Measurements from ENCODE around the gene STARD5.

Gene STARD5

GRCh38 chr15:81273855-81274254, 50.1 kb downstream of the STARD5 start:
- no peak overlapping the region for H3K9ac ChIP-seq (ENCODE audit: low read depth, low read length)
- H3K36me3 ChIP-seq (ENCODE audit: insufficient read depth, low read length): no peaks in the 10 kb centered on the region
- ATAC-seq (ENCODE audit: insufficient read depth, low read depth): no peak
- H3K27ac ChIP-seq (ENCODE audit: low read length): no peak overlapping the region
- no peak overlapping the region for H2AFZ ChIP-seq (ENCODE audit: low read depth, low read length)
- H3K79me2 ChIP-seq (ENCODE audit: insufficient read depth, low read length): no peaks in the 10 kb centered on the region
- TF ChIP-seq EZH2 (IDR thresholded peaks at IDR 0.05; ENCODE audit: borderline replicate concordance, low read depth, low read length, severe bottlenecking): no peak
- TF ChIP-seq, protein P1, sequence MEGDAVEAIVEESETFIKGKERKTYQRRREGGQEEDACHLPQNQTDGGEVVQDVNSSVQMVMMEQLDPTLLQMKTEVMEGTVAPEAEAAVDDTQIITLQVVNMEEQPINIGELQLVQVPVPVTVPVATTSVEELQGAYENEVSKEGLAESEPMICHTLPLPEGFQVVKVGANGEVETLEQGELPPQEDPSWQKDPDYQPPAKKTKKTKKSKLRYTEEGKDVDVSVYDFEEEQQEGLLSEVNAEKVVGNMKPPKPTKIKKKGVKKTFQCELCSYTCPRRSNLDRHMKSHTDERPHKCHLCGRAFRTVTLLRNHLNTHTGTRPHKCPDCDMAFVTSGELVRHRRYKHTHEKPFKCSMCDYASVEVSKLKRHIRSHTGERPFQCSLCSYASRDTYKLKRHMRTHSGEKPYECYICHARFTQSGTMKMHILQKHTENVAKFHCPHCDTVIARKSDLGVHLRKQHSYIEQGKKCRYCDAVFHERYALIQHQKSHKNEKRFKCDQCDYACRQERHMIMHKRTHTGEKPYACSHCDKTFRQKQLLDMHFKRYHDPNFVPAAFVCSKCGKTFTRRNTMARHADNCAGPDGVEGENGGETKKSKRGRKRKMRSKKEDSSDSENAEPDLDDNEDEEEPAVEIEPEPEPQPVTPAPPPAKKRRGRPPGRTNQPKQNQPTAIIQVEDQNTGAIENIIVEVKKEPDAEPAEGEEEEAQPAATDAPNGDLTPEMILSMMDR (IDR thresholded peaks at IDR 0.05; ENCODE audit: borderline replicate concordance, extremely low read depth, low read length, poor library complexity, severe bottlenecking): no peak
- DNase-seq: no peak
- no peak overlapping the region for H3K4me2 ChIP-seq (ENCODE audit: insufficient read depth, low read length)
- peaks cover 12% of the 10 kb centered on the region for H3K9me3 ChIP-seq (ENCODE audit: insufficient read depth, low read length, severe bottlenecking)
- H3K4me3 ChIP-seq (ENCODE audit: low read depth in 1 of 2, low read length in 2 of 2): no peak overlapping the region
- no peaks in the 10 kb centered on the region for H3K27me3 ChIP-seq (ENCODE audit: insufficient read depth, low read length, poor library complexity)
- peaks cover 16% of the 10 kb centered on the region for H3K4me1 ChIP-seq (ENCODE audit: insufficient read depth, low read length)
- no peaks in the 10 kb centered on the region for H4K20me1 ChIP-seq (ENCODE audit: insufficient read depth, low read length)

- Histone ChIP-seq H3K4me2 (ENCODE audit: insufficient read depth, low read length) (no peak overlapping the region), H3K4me1 (ENCODE audit: insufficient read depth, low read length) (peaks cover 22% of the 10 kb centered on the region), H3K4me3 (ENCODE audit: low read depth in 1 of 2, low read length in 2 of 2) (no peak overlapping the region), H3K36me3 (ENCODE audit: insufficient read depth, low read length) (no peaks in the 10 kb centered on the region), H3K79me2 (ENCODE audit: insufficient read depth, low read length) (no peaks in the 10 kb centered on the region), H2AFZ (ENCODE audit: low read depth, low read length) (no peak overlapping the region), H3K9ac (ENCODE audit: low read depth, low read length) (no peak overlapping the region), H4K20me1 (ENCODE audit: insufficient read depth, low read length) (no peaks in the 10 kb centered on the region), H3K27ac (ENCODE audit: low read length) (no peak overlapping the region), H3K9me3 (ENCODE audit: insufficient read depth, low read length, severe bottlenecking) (peaks cover 9% of the 10 kb centered on the region), H3K27me3 (ENCODE audit: insufficient read depth, low read length, poor library complexity) (no peaks in the 10 kb centered on the region)
- TF ChIP-seq, protein P1 (IDR thresholded peaks at IDR 0.05; ENCODE audit: borderline replicate concordance, extremely low read depth, low read length, poor library complexity, severe bottlenecking): no peak
- no peak for TF ChIP-seq EZH2 (IDR thresholded peaks at IDR 0.05; ENCODE audit: borderline replicate concordance, low read depth, low read length, severe bottlenecking)
- ATAC-seq (ENCODE audit: insufficient read depth, low read depth) (no peak), DNase-seq (no peak)
These were observed 50.7 kb downstream of the STARD5 start for GRCh38 chr15:81273200-81273599.

DNA sequence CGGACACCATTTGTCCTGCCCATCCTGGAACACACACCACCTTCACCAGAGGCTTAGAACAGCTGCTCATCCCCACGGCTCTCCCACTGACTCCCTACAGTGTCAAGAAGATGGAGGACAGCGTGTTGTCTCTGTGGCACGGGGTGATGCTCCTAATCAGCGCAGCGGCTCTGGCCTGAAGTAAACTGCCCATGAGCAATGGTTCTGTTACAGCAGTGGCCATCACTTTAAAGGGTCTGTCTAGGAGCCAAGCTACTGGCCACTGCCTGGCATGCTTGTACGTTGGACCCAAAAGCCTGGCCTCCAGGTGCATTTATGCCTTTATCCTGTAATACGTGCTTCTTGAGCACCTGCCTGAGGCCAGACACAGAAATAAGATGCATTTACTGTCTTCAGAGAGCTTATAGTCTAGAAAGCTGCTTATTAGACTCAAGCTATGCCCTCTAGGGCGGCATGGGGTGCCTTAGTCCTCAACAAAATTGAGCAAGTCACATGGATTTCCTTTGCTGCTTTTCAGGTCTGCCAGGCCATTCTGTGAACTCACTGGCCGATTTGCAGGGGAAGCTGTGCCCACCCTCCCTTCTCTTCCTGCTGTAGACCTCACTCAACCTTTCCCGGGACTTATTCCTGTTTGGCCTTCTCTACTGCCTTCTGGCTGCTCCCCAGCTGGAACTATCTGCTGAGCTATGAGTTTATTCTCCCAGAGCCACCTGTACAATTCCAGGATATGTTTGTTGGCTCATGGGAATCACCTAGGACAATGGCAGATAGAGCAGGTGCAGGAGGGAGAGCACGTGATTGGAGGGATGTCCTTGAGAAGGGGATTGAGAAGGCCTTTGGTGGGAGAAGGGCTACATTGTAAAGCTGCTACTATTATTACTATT, 51.9 kb downstream of the STARD5 start:
- H3K36me3 ChIP-seq (ENCODE audit: insufficient read depth, low read length): no peaks in the 10 kb centered on the region
- ATAC-seq (ENCODE audit: insufficient read depth, low read depth): no peak
- no peak overlapping the region for H3K9ac ChIP-seq (ENCODE audit: low read depth, low read length)

More for the DNA sequence above, 51.9 kb downstream of the STARD5 start:
- H3K4me2 ChIP-seq (ENCODE audit: insufficient read depth, low read length): no peak overlapping the region
- no peak overlapping the region for H3K27ac ChIP-seq (ENCODE audit: low read length)
- no peaks in the 10 kb centered on the region for H3K27me3 ChIP-seq (ENCODE audit: insufficient read depth, low read length, poor library complexity)
- H4K20me1 ChIP-seq (ENCODE audit: insufficient read depth, low read length): no peaks in the 10 kb centered on the region
- peaks cover 22% of the 10 kb centered on the region for H3K4me1 ChIP-seq (ENCODE audit: insufficient read depth, low read length)
- no peaks in the 10 kb centered on the region for H3K79me2 ChIP-seq (ENCODE audit: insufficient read depth, low read length)
- H3K4me3 ChIP-seq (ENCODE audit: low read depth in 1 of 2, low read length in 2 of 2): no peak overlapping the region
- DNase-seq: no peak
- TF ChIP-seq EZH2 (IDR thresholded peaks at IDR 0.05; ENCODE audit: borderline replicate concordance, low read depth, low read length, severe bottlenecking): no peak
- TF ChIP-seq, protein P1 (IDR thresholded peaks at IDR 0.05; ENCODE audit: borderline replicate concordance, extremely low read depth, low read length, poor library complexity, severe bottlenecking): no peak
- no peak overlapping the region for H2AFZ ChIP-seq (ENCODE audit: low read depth, low read length)
- H3K9me3 ChIP-seq (ENCODE audit: insufficient read depth, low read length, severe bottlenecking): peaks cover 2% of the 10 kb centered on the region

Data from DND-41 (cell line).